Endothelial cell of umbilical vein (primary cell): ENCODE data around the gene SCGB1D2. TPM values are rescaled to one million over a fixed set of nuclear protein-coding genes. Genes with fewer than 3 reads are reported as not detected.

ENCODE experiments used
- BruUV-seq: library from RNA; stranded (reverse); fragments of 400-500 nt; replicated peaks from 2 replicates; lab custom pipeline; 2021; lab: Mats Ljungman, UMichigan
- CTCF ChIA-PET: fragments of 300-600, 350-600 bp; sonication (Branson Sonifier 250); formaldehyde crosslinking; loops from one replicate; lab custom pipeline; 2021; ENCODE audit warnings: antibody characterized with exemption, inconsistent platforms; lab: Charles Lee
- POLR2A ChIA-PET: fragments of 300-600, 350-600 bp; sonication (Branson Sonifier 250); formaldehyde crosslinking; loops from one replicate; lab custom pipeline; 2021; ENCODE audit warnings: antibody characterized with exemption, inconsistent platforms; lab: Charles Lee
- DNase-seq: peaks from one replicate; pipeline ENCODE4 v3.0.0-alpha.2; 2011; ENCODE audit warnings: low read depth, low spot score
- FAIRE-seq: peaks from 2 replicates; lab custom pipeline; 2011; peaks lifted over from hg19 to GRCh38; lab: Jason Lieb, UNC
- H2AFZ ChIP-seq: 2 replicates; pipeline ENCODE4 v1.6.0; 2012; ENCODE audit warnings: low read depth, low read length, control low read depth, inconsistent platforms
- H3K27ac ChIP-seq: 2 replicates; pipeline ENCODE4 v1.5.1; 2011; ENCODE audit warnings: low read depth, mild to moderate bottlenecking, control low read depth, low read length, moderate library complexity; ENCODE audit not compliant: insufficient read depth
- H3K27me3 ChIP-seq, 2 experiments: 2 replicates each; pipeline versions ENCODE4 v1.6.0 to v1.6.1; 2011; ENCODE audit warnings: low read length in 2 of 2, mixed read lengths in 1 of 2; ENCODE audit not compliant: control insufficient read depth in 2 of 2, insufficient read depth in 2 of 2
- H3K36me3 ChIP-seq, 2 experiments: 2 replicates in 1 of 2; 3 replicates in 1 of 2; pipeline ENCODE4 v1.5.1; 2011; ENCODE audit warnings: low read length in 2 of 2, mild to moderate bottlenecking in 1 of 2, moderate library complexity in 1 of 2; ENCODE audit not compliant: control insufficient read depth in 2 of 2, insufficient read depth in 2 of 2; ENCODE audit errors: extremely low read depth in 1 of 2
- H3K4me1 ChIP-seq: 3 replicates; pipeline ENCODE4 v1.5.1; 2011; ENCODE audit warnings: mild to moderate bottlenecking, low read length; ENCODE audit not compliant: control insufficient read depth, insufficient read depth; ENCODE audit errors: extremely low read depth
- H3K4me2 ChIP-seq: 2 replicates; pipeline ENCODE4 v1.6.1; 2011; ENCODE audit warnings: low read length, control low read depth, mixed read lengths; ENCODE audit not compliant: insufficient read depth
- H3K4me3 ChIP-seq, 3 experiments: fragments of 200-600 bp in 1 of 3; sonication (generic), shearing (Covaris generic) in 1 of 3; replicated peaks in 1 of 3; 2 replicates each; pipeline ENCODE4 v1.5.1; 2011 to 2016; ENCODE audit warnings: control low read depth in 3 of 3, low read length in 3 of 3, mild to moderate bottlenecking in 2 of 3, inconsistent platforms in 1 of 3, low read depth in 1 of 3, moderate library complexity in 1 of 3; ENCODE audit not compliant: insufficient read depth in 1 of 3
- H3K79me2 ChIP-seq: 2 replicates; pipeline ENCODE4 v1.6.0; 2012; ENCODE audit warnings: low read length, inconsistent platforms; ENCODE audit not compliant: control insufficient read depth, insufficient read depth
- H3K9ac ChIP-seq: replicated peaks from 2 replicates; pipeline ENCODE3; 2011; ENCODE audit warnings: low read length, control low read depth; ENCODE audit not compliant: insufficient read depth; ENCODE audit errors: extremely low read depth
- H3K9me1 ChIP-seq: replicated peaks from 3 replicates; pipeline ENCODE4 v1.6.0; 2011; ENCODE audit warnings: mild to moderate bottlenecking, low read length; ENCODE audit not compliant: control insufficient read depth, insufficient read depth; ENCODE audit errors: extremely low read depth
- H3K9me3 ChIP-seq: replicated peaks from 2 replicates; pipeline ENCODE4 v1.5.1; 2012; ENCODE audit warnings: low read length, inconsistent platforms; ENCODE audit not compliant: control insufficient read depth, insufficient read depth
- H4K20me1 ChIP-seq: replicated peaks from 2 replicates; pipeline ENCODE3; 2011; ENCODE audit warnings: mild to moderate bottlenecking, low read length; ENCODE audit not compliant: control insufficient read depth, insufficient read depth; ENCODE audit errors: extremely low read depth
- GATA2 ChIP-seq: IDR thresholded peaks from 2 replicates; pipeline ENCODE4 v1.7.0; 2011; ENCODE audit warnings: low read depth, mild to moderate bottlenecking, moderate library complexity, mixed read lengths, low read length; ENCODE audit not compliant: insufficient read length, insufficient read depth
- JUN ChIP-seq: IDR thresholded peaks from 2 replicates; pipeline ENCODE4 v1.6.1; 2011; ENCODE audit warnings: borderline replicate concordance, low read depth; ENCODE audit not compliant: insufficient read length, insufficient read depth
- MAX ChIP-seq: IDR thresholded peaks from 2 replicates; pipeline ENCODE4 v1.6.1; 2011; ENCODE audit not compliant: insufficient read depth, insufficient read length
- MYC ChIP-seq: IDR thresholded peaks from one replicate; pipeline ENCODE4 v1.6.1; 2011; ENCODE audit warnings: mild to moderate bottlenecking, low read depth, low read length
- POLR2A ChIP-seq: IDR thresholded peaks from 2 replicates; pipeline ENCODE4 v1.6.1; 2012; ENCODE audit warnings: low read depth, mild to moderate bottlenecking, control low read depth, low read length
- POLR2AphosphoS5 ChIP-seq: IDR thresholded peaks from 2 replicates; pipeline ENCODE4 v1.6.1; 2012; ENCODE audit warnings: low read depth, mild to moderate bottlenecking, control low read depth, low read length, moderate library complexity; ENCODE audit not compliant: insufficient read depth
- dilution Hi-C: fragments of 300-500 bp; cut with MboI; formaldehyde crosslinking; loops from one replicate; pipeline ENCODE4 v1.15.0; 2019; ENCODE audit warnings: low sequenced_read_pairs; ENCODE audit not compliant: extremely low pct_ligation_motif_present
- intact Hi-C: fragments of 100-400 bp; cut with micrococcal nuclease; formaldehyde crosslinking; loops from one replicate; pipeline ENCODE4 v1.10.0; 2022
- polyA plus RNA-seq, 4 experiments: library from polyadenylated mRNA; depleted of rRNA in 3 of 4; stranded (reverse) in 3 of 4; unstranded in 1 of 4; fragments of >200 nt; gene quantifications; 2 replicates each; pipeline versions ENCODE4 v1.2.1 to v1.2.3, GENCODE V29; 2011 to 2012; ENCODE audit warnings: missing spikeins in 1 of 4
- total RNA-seq: library from RNA; stranded (reverse); gene quantifications from 2 replicates; pipeline ENCODE4 v1.2.3, GENCODE V29; 2021
- TF ChIP-seq, protein P1 (sequence below), 2 donors: IDR thresholded peaks; 1 replicate in 1 of 2; 2 replicates in 1 of 2; pipeline ENCODE4 v1.5.1; 2011; ENCODE audit warnings: low read length in 2 of 2, mild to moderate bottlenecking in 2 of 2, moderate library complexity in 2 of 2, control low read depth in 1 of 2, inconsistent platforms in 1 of 2, low read depth in 1 of 2; ENCODE audit not compliant: insufficient read depth in 1 of 2; ENCODE audit errors: extremely low read depth in 1 of 2

Gene SCGB1D2
- total and polyA plus RNA-seq, 2 donors (not counting 3 experiments of a cell fraction or from before 2014, with no cell fraction given): not detected

DNA sequence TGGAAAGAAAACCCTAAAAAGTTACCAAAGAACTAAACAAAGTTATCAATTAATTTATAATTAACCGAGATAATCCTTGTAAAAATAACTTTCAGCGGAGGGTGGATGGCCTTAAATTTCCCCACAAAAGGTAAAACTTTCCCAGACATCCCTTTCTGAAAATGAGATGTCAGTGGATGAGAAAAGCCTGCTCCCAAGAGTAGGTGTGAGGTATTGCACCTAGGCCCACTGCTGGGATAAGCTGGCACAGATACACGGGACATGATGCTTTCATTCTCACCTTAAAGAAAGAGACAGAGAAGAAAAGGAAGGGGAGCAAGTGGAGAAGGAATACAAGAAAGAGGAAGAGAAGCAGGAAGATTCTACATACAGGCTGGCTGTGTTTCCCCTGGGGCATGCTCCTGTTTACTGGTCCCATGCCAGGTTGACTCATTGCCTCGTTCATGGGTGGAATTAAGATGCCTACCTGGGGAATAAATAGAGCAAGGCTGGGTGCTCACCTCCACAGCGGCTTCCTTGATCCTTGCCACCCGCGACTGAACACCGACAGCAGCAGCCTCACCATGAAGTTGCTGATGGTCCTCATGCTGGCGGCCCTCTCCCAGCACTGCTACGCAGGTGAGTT, 27.7 kb downstream of the SCGB1D2 start, which contains the start of gene SCGB2A2:
Gene SCGB2A2, plus strand, starts transcription at position 505 of the 625 bp plus-strand sequence. Its CDS starts 59 bp downstream, at position 564.
- FAIRE-seq (no peak), DNase-seq (no peak)
- no peaks in the 10 kb centered on the region for H3K9me1 ChIP-seq
- intact Hi-C loops: no loop called here
- H3K79me2 ChIP-seq: no peaks in the 10 kb centered on the region
- H3K4me2 ChIP-seq: no peak within 1 kb of the TSS
- no peaks in the 10 kb centered on the region for H3K9me3 ChIP-seq
- no peaks in the 10 kb centered on the region for H3K36me3 ChIP-seq
- peaks cover 14% of the 10 kb centered on the region for H3K4me1 ChIP-seq
- no peak within 1 kb of the TSS for H2AFZ ChIP-seq
- H3K27ac ChIP-seq: no peak within 1 kb of the TSS
- no TSS peak for BruUV-seq
- dilution Hi-C loops: no loop called here
- peaks cover 4 to 7% of the 10 kb centered on the region in 2 experiments for H3K27me3 ChIP-seq
- ChIA-PET POLR2A (no interaction called here), CTCF (interaction anchor here (1.1 kb wide), 2 partner anchors 28 to 53 kb away, joined by 3 to 5 read pairs; partner anchors contain the start of gene SCGB1D4)
- H3K4me3 ChIP-seq: no peak within 1 kb of the TSS
- no peaks in the 10 kb centered on the region for H4K20me1 ChIP-seq
- no peak within 1 kb of the TSS for H3K9ac ChIP-seq
- TF ChIP-seq GATA2: no peak
- no peak for TF ChIP-seq MAX
- TF ChIP-seq POLR2A: no peak
- no peak for TF ChIP-seq JUN
- TF ChIP-seq MYC: no peak
- no peak for TF ChIP-seq POLR2AphosphoS5
- TF ChIP-seq, protein P1, sequence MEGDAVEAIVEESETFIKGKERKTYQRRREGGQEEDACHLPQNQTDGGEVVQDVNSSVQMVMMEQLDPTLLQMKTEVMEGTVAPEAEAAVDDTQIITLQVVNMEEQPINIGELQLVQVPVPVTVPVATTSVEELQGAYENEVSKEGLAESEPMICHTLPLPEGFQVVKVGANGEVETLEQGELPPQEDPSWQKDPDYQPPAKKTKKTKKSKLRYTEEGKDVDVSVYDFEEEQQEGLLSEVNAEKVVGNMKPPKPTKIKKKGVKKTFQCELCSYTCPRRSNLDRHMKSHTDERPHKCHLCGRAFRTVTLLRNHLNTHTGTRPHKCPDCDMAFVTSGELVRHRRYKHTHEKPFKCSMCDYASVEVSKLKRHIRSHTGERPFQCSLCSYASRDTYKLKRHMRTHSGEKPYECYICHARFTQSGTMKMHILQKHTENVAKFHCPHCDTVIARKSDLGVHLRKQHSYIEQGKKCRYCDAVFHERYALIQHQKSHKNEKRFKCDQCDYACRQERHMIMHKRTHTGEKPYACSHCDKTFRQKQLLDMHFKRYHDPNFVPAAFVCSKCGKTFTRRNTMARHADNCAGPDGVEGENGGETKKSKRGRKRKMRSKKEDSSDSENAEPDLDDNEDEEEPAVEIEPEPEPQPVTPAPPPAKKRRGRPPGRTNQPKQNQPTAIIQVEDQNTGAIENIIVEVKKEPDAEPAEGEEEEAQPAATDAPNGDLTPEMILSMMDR (IDR thresholded peaks at IDR 0.05; ENCODE audit: extremely low read depth in 1 of 2, insufficient read depth in 1 of 2, low read depth in 1 of 2, low read length in 2 of 2): peak; percentile 15 to 19
